ENCODE results near the gene TARS1. TPM values are rescaled to one million over a fixed set of nuclear protein-coding genes. Genes with fewer than 3 reads are reported as not detected.
A peak's percentile ranks its signal among the peaks of the same experiment; 100 is the strongest.

Gene TARS1
- total and polyA plus RNA-seq, 2 of the 8 experiments (the other 6 are each of a cell fraction or from before 2014, with no cell fraction given): 94.4 to 445 TPM

- Histone ChIP-seq H3K4me3 (ENCODE audit: extremely low read depth in 1 of 4, insufficient read depth in 2 of 4, low read depth in 3 of 4, low read length in 4 of 4) (peak overlapping the region; percentile 81 to 97 (median 88)), H4K5ac (ENCODE audit: insufficient read length, low read depth, low read length) (no peak overlapping the region), H3K56ac (replicated peaks; ENCODE audit: insufficient read length, low read depth, low read length) (no peak overlapping the region), H3K4me2 (ENCODE audit: insufficient read depth in 1 of 2, low read depth in 2 of 2, low read length in 2 of 2) (peak overlapping the region; percentile 85 to 92), H2BK15ac (ENCODE audit: low read length) (no peak overlapping the region), H3K9ac (replicated peaks in 1 of 4; ENCODE audit: extremely low read depth in 1 of 4, low read depth in 3 of 4, low read length in 3 of 4) (peak overlapping the region in 2 of 4 experiments; percentile 68 to 89; a peak in 2 of 7 replicates), H2BK20ac (ENCODE audit: low read length) (no peak overlapping the region), H3K14ac (ENCODE audit: insufficient read length) (no peak overlapping the region), H3K4me1 (replicated peaks in 1 of 4; ENCODE audit: control insufficient read depth in 3 of 4, insufficient read depth in 4 of 4, low read length in 3 of 4) (peaks cover 0 to under 1% (median 0%) of the 10 kb centered on the region in 4 experiments; a peak in 2 of 7 replicates), H2BK12ac (ENCODE audit: low read depth, low read length) (no peak overlapping the region), H3K9me3 (ENCODE audit: insufficient read depth in 2 of 2, low read depth in 1 of 2, low read length in 1 of 2) (no peaks in the 10 kb centered on the region), H4K91ac (replicated peaks; ENCODE audit: insufficient read length, low read length) (no peak overlapping the region), H3K79me2 (ENCODE audit: control insufficient read depth in 1 of 2, insufficient read depth in 2 of 2, low read length in 2 of 2) (peaks cover 12 to 58% of the 10 kb centered on the region in 2 experiments; a peak in 3 of 4 replicates), H4K8ac (ENCODE audit: extremely low read depth, insufficient read depth, low read length) (no peak overlapping the region), H2AK5ac (ENCODE audit: low read depth, low read length) (no peak overlapping the region), H2BK120ac (replicated peaks; ENCODE audit: low read depth, low read length) (no peak overlapping the region), H3K27me3 (replicated peaks in 1 of 4; ENCODE audit: control insufficient read depth in 3 of 4, extremely low read depth in 1 of 4, insufficient read depth in 3 of 4, low read length in 3 of 4) (no peaks in the 10 kb centered on the region), H4K20me1 (replicated peaks in 1 of 2; ENCODE audit: control insufficient read depth in 1 of 2, insufficient read depth in 2 of 2, low read length in 2 of 2) (no peaks in the 10 kb centered on the region), H3K27ac (ENCODE audit: low read depth, low read length) (no peak overlapping the region), H2BK5ac (ENCODE audit: low read depth, low read length) (no peak overlapping the region), H2AFZ (ENCODE audit: low read length) (no peak overlapping the region), H3K4ac (replicated peaks; ENCODE audit: insufficient read length, low read depth, low read length) (no peak overlapping the region), H3K23ac (ENCODE audit: insufficient read length) (no peak overlapping the region), H3K18ac (ENCODE audit: extremely low read depth, low read length) (no peak overlapping the region), H3K36me3 (ENCODE audit: control insufficient read depth in 2 of 4, insufficient read depth in 4 of 4, low read length in 3 of 4) (peaks cover 0 to 10% (median under 1%) of the 10 kb centered on the region in 4 experiments; a peak in 1 of 8 replicates), H3K79me1 (ENCODE audit: low read depth, low read length) (0 out of 2 replicates have a peak, but pooled peaks cover 4% of the 10 kb centered on the region), H3K23me2 (ENCODE audit: low read depth, low read length) (peaks cover 8% of the 10 kb centered on the region)
- DNase-seq (ENCODE audit: low read depth in 1 of 2, low spot score in 2 of 2) (no peak), FAIRE-seq (no peak)
- 52% methylated on average over 6 of the region's 6 CpGs; no CpG with 5 or more reads in 1 of the 2 experiments for WGBS, 2 experiments (ENCODE audit: extremely low coverage in 1 of 2, insufficient coverage in 1 of 2, insufficient read length in 1 of 2, insufficient replicate concordance in 2 of 2, low coverage in 1 of 2, low lambda C conversion rate in 2 of 2, missing lambda C conversion rate in 1 of 2)
- POLR2A ChIA-PET (ENCODE audit: partially characterized antibody): interaction anchor here (1.0 to 6.8 kb wide), 4 partner anchors 13 to 41 kb away, joined by 3 to 104 read pairs (median 4); no protein-coding TSS in a partner anchor
- CTCF ChIA-PET (ENCODE audit: partially characterized antibody): interaction anchor here (0.6 to 1.3 kb wide), 2 partner anchors 26 to 531 kb away, joined by 3 read pairs; no protein-coding TSS in a partner anchor
- TF ChIP-seq PHF8 (conservative IDR thresholded peaks at IDR 0.05; ENCODE audit: low read depth, low read length): no peak
- TF ChIP-seq CBX5 (IDR thresholded peaks at IDR 0.05; ENCODE audit: low read depth, low read length): no peak
- no peak for TF ChIP-seq TEAD4 (IDR thresholded peaks at IDR 0.05; ENCODE audit: low read depth, low read length)
- no peak for TF ChIP-seq RAD21 (IDR thresholded peaks at IDR 0.05 in 1 of 2, conservative IDR thresholded peaks at IDR 0.05 in 1 of 2; ENCODE audit: low read depth in 2 of 2, low read length in 2 of 2)
- no peak for TF ChIP-seq TAF1 (IDR thresholded peaks at IDR 0.05; ENCODE audit: low read depth, low read length)
- no peak for TF ChIP-seq GABPA (IDR thresholded peaks at IDR 0.05; ENCODE audit: borderline replicate concordance, insufficient read depth, low read length)
- no peak for TF ChIP-seq ATF2 (IDR thresholded peaks at IDR 0.05; ENCODE audit: low read length)
- TF ChIP-seq CTBP2 (IDR thresholded peaks at IDR 0.05; ENCODE audit: borderline replicate concordance, insufficient read depth, insufficient read length, low read length): no peak
These were observed 1.8 kb upstream of the TARS1 start for GRCh38 chr5:33438996-33439395.
